GM12875 (cell line): ENCODE data around the gene PTCD3.
A peak's percentile ranks its signal among the peaks of the same experiment; 100 is the strongest.

ENCODE experiments used
- H3K4me3 ChIP-seq: one replicate; pipeline ENCODE4 v1.5.1; 2011; ENCODE audit warnings: low read depth, low read length, control low read depth
- TF ChIP-seq, protein P1 (sequence below): IDR thresholded peaks from 2 replicates; pipeline ENCODE4 v1.5.1; 2011; ENCODE audit warnings: low read depth, mild to moderate bottlenecking, control low read depth, inconsistent platforms, low read length, moderate library complexity, borderline replicate concordance; ENCODE audit not compliant: insufficient read depth

PTCD3 gene

DNA sequence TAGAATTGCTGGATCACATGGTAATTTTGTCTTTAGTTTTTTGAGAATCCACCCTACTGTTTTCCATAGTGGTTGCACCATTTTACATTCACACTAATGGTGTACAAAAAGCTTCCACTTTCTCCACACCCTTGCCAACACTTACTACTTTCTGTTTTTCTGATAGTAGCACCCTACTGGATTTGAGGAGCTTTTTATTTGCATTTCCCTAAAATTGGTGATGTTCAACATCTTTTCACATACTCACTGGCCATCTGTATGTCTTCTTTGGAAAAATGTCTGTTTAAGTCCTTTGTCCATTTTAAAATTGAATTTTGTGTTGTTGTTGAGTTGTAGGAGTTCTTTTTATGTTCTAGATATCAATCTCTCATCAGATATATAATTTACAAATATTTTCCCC lies 3.9 kb upstream of the PTCD3 start:
- no peak overlapping the region for H3K4me3 ChIP-seq
- TF ChIP-seq, protein P1, sequence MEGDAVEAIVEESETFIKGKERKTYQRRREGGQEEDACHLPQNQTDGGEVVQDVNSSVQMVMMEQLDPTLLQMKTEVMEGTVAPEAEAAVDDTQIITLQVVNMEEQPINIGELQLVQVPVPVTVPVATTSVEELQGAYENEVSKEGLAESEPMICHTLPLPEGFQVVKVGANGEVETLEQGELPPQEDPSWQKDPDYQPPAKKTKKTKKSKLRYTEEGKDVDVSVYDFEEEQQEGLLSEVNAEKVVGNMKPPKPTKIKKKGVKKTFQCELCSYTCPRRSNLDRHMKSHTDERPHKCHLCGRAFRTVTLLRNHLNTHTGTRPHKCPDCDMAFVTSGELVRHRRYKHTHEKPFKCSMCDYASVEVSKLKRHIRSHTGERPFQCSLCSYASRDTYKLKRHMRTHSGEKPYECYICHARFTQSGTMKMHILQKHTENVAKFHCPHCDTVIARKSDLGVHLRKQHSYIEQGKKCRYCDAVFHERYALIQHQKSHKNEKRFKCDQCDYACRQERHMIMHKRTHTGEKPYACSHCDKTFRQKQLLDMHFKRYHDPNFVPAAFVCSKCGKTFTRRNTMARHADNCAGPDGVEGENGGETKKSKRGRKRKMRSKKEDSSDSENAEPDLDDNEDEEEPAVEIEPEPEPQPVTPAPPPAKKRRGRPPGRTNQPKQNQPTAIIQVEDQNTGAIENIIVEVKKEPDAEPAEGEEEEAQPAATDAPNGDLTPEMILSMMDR = no peak

DNA sequence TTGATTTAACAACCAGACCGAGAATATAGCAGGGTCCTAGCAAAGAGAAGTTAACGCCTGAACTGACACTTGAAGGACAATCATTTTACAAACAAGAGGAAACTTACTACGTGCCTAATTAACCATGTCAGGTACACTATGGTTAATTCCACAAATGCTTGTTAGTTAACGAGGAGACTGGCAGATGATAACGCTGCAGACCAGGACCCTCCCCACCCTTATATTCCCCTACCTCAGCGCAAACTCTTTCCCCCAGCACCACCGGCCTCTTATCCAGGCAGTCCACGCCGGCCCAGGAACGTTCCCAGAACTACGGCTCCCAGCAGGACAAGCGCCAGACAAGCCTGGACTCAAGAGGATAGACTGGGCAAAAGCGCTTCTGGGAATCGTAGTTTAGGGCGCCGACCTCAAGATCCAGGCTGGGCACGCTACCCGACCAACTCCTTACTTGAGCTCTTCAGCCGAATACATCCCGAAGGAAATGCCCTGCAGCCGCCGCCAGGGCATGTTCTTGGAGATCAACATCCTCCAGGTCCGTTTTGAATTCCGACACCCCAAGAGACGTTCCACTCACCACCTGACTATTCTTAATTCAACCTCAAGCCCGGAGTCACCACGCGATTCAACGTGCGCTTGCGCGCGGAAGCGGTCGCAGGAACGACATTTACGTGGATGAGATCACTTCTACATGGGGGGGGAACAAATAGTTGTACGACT lies 625 bp upstream of the PTCD3 start, which contains the start of gene POLR1A:
TSS of gene POLR1A (minus strand) at position 635 of the 717 bp plus-strand sequence. CDS start at position 525, 110 bp downstream.
- TF ChIP-seq, protein P1 = no peak
- H3K4me3 ChIP-seq = peak within 1 kb of the TSS; percentile 76

DNA sequence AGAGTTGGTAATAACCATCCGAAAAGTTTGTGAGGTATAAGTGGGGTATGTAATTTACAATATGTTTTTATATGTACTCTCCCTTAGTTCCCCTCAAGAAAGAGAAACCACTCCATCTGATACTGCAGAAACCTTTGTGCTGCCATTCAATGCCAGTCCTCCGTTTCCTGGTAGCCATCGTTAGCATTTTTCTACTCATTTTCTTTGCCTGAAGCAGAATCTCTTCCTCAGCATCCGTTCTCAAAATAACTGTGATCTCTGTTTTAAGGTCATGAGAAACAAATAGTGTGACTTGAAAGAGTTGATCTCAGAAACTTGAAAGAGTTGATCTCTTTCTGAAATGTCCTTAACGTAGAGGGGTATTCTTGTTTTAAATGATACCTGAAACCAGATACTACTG lies 996 bp downstream of the PTCD3 start:
- peak overlapping the region; percentile 76 for H3K4me3 ChIP-seq
- TF ChIP-seq, protein P1 = no peak

DNA sequence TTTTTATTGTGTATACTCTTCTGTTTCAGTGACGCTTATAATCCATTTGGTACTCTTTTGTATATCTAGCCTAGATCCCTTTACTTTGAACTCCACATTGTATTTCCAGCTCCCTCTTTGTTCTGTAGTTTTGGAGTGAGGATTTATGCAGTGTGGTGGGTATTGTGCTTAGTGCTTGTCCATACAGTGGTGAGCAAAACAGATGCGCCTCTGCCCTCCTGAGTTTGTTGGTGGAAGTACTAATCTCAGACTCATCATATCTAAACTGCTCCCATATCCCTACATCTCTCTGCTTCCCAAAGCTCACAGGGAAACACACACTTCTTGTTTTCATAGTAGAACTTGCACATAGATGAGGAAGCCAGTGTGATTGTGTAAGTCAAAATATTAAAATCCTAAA lies 12.1 kb downstream of the PTCD3 start:
- TF ChIP-seq, protein P1 = no peak

DNA sequence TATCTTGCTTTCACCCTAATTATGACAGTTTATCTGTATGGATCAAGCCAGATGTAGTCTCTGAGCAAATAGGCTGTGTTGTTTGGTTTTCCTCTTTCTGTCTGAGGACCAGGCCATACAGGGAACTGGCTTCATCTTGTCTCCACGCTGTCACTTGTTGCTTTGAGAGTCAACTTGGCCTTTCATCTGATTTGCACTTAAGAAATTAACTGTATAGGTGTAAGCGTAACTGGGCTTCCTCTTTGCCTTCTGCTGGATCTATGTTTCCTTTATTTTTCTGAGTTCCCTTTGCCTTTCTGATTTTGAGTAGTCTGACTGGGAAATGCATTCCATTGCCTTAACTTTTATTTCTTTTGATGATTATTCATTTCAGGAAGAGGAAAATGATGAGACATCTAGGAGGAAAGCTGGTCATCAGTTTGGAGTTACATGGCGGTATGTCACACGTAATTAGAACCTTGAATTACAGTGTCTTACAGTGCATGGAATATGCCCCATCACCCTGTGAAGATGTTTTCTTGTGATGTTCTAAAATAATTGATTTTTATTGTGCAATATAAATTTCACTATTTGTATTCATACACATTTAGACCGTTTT lies 17.4 kb downstream of the PTCD3 start:
- H3K4me3 ChIP-seq = no peak overlapping the region
- TF ChIP-seq, protein P1 = no peak

More for the DNA sequence above, 12.1 kb downstream of the PTCD3 start:
- no peak overlapping the region for H3K4me3 ChIP-seq

DNA sequence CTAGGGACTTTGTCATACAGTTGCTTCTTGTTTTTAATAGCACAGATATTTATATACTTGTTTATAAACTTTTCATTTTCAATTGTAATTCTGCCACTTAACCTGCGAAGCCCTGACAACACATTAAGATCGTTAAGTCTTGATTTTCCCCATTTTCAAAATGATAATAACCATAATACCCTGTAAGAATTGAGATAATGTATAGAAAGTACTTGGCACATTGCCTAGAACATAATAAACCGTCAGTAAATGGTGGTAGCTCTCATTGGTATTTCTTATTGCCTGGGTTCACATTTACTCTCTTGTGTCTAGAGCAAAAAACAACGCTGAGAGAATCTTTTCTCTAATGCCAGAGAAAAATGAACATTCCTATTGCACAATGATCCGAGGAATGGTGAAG lies 18.6 kb downstream of the PTCD3 start:
- H3K4me3 ChIP-seq = no peak overlapping the region
- TF ChIP-seq, protein P1 = no peak

DNA sequence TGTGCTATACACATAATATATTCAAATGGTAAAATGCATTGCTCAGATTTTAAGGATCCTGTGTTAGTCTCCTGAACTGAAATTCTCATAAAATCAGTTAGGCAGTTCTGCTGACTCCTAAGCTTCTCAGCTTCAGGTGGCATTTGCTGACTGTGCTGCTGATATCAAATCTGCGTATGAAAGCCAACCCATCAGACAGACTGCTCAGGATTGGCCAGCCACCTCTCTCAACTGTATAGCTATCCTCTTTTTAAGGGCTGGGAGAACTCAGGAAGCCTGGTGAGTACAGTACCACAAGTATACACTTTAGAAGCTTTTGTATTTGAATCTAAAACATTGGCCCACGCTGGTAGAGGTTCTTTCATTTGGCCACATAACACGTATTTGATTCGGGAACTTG lies 28.7 kb downstream of the PTCD3 start:
- no peak overlapping the region for H3K4me3 ChIP-seq
- TF ChIP-seq, protein P1 = no peak
